ENCODE results near the gene CLMN. TPM values are rescaled to one million over a fixed set of nuclear protein-coding genes. Genes with fewer than 3 reads are reported as not detected.

Gene CLMN
- total RNA-seq, 1 donor from 2014 or later = 0.68 TPM

DNA sequence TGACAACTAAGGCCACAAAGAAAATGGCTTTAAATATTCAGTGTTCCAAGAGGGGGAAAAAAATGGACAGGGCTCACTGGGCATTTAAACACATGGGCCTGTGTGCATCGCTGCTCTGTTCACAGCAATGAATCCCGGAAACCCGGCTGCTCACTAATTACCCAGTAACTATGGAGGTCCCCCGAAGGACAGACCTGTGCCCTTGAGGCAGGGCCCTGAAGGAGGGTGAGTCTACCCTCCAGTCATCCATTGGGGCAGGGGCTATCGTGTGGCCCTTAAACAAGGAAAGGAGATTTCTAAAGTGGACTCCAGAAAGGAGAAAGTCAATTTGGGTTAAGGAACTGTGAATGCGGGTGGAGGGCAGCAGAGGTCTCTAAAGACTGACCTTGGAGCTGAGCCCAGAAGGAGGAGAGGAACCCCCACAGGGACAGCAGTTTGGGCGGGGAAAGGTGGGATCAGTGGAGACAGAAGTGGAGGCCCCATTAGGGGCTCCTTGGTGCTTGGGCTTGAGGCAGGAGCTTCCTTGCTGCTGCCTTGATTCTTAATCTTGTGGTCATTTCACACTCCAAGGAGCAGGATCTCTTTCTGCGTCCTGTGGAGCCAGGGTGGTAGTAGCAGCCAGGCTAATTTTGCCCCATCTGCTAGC, 1.4 kb upstream of the CLMN start:
- DNase-seq = no peak

DNA sequence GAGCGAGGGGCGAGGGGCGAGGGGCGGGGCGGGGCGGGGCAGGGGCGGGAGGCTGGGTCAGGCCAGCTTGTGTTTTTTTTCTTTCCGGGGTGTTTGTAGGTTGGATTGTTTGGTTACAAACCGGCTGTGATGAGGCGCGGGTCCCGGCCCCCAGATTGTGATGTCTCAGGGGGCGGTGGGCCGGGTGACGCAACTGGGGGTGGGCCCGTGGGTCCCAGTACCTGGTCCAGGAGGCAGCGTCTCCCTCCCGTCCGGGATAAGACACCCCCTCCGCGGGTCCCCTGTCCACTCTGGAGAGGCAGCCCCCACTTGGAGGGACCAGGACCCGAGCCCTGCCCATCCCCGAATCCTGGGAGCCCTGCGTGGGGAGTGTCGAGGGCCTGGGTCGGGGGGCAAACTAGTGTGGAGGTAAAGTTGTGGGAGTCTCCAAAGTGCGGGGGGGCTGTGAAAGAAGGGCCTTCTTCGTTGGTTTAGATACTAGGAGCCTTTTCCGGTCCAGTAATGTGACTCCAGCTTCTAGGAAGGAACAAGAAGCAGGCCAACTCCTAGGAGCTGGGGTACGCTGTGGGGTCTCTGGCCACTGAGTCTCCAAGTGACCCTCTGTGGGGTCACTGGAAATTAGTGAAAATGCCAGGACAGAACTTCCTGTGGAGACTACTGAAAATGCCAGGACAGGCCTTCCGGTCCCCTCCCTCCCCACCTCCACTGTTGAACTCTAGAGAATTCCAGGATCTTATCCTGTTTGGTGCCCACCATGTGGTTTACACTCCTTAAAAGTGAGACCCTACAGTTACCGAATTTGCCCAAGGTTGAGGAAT, 579 bp upstream of the CLMN start:
- DNase-seq = no peak

DNA sequence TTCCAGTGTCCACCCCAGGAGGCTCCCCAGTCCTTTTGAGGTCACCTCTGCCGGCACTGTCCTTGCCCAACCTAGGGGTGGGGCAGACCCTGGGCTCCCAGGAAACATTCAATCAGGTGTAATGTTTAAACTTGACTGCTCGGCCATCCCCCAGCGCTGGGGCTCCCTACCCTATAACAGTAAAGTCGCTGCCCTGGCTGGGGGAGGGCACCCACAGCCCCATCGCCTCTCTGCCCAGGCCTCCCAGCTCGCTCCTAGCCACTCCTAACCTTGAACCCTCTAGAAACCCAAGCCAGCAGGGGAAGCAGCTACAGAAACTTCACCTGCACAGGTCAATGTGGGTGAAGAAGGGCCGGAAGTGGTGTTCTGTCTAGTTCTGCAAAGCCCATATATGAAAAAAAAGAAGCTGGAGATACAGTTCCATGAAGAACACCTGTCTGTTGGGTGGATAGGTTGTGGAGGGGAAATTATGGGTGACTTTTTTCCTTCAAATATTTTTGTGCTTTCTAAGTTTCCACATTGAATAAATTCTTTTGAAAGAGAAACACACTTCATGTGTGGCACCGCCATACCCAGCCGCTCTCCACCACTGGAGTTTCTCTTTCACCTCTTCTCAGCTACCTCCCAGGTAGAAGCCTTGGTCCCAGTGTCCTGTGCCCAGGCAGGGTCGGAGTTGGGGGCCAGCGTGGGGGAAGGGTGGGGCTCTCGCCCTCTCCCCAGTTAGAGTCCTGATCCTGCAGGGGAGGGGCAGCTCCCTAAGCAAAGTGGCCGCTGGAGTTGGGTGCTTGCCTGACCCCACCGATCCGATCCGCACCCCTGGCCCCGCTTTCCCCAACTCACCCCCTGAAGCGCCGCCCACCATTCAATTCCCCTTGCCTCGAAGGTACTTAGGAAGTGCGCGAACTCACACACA, 1.1 kb downstream of the CLMN start:
- no peak for DNase-seq

DNA sequence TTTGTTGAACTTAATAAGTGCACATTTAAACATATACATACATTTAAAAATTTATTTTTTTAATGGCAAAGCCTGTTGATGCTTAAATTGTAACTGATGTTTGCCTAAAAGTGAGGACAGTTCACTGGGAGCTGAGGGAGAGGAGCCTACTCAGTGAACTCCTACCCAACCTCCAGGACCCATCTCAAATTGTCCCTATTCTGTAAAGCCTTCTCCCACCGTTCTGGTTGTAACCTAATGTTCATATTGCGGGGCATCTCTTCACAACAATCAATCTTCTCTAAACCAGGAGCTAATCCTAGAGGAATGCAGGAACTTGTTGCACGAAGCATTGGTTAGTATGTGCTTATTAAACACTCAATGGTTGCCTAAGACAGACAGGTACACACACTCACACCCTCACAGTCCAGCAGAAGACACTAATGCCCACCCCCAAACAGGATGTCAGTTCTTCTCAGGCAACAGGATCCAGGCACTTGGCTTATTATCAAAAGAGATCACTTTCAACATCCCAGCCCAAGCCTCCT, 1.8 kb downstream of the CLMN start:
- DNase-seq = no peak

DNA sequence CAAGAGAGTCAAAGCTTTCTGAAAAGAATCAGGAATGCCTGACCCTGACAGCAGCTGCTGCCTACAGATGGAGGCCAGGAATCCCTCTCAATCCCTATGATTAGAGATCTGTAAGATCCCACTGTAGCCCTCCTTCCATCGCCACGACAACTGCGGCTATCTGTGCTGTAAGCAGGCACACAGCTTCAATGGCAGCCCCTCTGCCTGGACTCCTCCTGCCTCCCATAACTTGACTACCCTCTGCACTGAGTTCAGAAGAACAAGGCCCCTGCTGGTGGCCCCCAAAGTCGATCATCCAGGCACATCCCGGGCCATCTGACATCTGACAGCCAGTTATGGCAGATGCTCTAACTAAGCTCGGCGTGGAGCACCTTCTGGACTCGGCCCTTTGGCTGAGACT, 2.9 kb downstream of the CLMN start:
- no peak for DNase-seq

DNA sequence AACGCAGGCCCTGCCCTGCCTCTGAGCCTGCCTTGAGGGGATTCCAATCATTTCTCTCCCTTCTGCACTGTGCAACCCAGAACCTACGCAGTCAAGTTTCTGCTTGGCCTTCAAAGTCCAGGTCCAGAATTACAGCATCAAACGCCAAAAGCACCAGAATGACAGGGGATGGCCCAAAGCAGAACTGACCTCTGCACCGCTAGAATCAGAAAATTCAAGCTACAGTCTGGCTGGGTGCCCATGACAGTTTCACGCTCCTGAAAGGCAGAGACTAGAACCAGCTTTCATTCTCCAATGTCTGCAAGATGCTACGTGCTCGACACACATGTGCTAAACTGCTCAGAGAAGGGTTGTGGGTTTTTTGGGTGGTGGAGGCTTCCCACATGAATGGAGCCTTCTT, 4.1 kb downstream of the CLMN start:
- no peak for DNase-seq

DNA sequence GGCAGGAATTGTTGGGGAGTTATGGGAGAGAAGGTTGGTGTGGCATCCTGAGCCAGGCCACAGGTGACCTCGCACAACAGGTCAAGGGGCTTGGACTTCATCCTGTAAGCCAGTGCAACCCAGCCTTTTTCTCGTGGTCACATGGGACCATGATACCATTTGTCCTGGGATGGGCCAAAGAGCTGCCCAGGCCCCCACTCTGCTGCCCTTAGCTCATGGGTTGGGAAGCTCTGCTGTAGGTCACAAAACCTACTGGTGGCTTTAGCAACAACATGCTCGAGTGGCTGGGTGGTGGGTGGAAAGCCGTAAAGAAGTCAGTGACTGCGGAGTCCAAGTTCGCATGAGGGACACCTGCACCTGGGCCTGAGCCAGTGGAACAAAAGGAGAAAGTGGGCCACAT, 4.6 kb downstream of the CLMN start:
- no peak for DNase-seq

DNA sequence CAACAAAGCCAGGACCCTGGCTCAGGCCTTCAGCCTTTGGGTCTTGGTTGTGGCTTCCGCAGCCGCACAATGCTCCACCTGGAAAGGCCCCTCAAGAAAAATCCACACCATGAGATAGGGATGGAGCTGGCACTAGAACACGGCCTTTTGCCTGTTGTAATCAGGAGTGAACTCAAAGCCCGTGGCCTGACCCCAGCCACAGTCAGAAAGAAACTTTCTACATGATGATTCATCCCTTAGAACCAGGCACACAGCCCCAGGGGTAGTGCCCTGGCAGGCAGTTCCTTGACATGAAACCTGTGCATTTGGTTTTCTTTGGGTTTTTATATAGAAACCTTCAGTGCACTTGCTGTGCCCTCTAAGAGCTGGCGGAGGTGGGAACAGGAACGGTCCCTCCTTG, 5.1 kb downstream of the CLMN start:
- DNase-seq = peak; percentile 41

DNA sequence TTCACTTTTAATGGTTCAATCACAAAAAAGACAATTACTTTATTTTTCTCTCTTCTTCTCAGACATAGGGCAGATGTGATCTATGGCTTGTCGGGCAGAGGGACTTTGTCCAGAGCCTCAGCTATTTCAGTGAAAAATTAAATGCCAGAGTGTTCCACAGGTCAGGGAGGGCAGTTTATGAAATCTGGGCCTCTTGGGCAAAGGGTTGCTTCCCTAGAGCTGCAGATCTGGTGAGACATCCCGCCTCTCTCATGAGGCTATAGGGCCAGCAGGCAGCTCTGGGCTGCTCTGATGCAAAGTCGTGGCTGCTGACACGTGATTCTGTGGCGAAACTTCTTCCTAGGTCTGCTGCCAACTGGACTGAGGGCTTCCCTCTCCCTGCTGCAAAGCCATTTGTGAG, 6.0 kb downstream of the CLMN start:
- DNase-seq = no peak

DNA sequence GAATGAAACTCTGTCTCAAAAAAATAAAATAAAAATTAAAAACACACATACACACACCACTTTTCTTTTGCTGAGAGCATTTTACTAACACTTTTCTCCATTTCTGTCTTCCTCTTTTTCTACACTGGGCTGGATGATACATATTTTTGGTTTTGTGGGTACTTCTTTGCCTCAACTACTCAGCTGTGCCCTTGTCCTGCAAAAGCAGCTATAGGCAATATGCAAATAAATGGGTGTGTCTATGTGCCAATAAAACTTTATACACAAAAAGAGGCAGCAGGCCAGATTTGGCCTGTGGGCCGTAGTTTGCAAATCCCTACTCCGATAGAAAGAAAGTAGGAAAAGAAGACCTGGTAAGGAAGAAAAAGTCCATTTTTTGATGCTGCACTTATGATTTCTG, 6.5 kb downstream of the CLMN start:
- no peak for DNase-seq

DNA sequence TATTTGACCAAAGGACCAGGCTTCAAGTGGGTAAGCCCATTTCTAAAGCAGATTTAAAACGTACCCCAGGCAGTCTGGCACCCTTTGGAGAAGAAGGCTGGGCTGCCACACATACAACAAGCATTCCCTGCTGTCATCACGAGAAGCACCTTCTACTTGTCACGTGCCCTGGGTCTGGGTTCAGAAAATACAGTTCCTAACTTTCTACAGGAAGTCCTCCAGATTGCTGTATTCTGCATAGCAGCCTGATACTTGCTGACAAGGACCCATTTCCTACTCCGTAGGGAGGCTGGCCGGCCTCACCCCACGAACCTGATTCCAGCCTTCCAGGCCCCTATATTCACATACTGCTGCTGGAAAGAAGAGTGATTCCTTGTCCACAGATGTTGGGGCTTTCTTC, 7.4 kb downstream of the CLMN start:
- DNase-seq = no peak

DNA sequence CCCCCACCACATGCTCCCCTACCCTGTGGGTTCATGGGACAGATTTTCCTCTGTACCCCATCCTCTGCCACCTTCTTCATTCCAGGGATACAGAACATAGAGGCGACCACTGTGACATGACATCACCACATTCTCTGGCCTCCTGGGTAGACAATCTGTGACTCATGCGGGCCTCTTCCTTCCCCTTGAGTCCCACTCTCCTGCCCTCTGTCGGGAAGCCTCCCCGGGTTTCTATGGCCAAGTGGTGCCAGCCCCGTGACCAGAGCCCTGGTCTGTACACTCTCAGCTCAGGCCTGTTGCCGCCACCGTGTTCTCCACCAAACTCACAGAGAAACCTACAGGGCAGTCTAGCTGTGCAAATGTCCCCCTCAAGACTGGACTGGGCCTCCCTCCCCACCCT, 8.0 kb downstream of the CLMN start:
- peak; percentile 74 for DNase-seq

DNA sequence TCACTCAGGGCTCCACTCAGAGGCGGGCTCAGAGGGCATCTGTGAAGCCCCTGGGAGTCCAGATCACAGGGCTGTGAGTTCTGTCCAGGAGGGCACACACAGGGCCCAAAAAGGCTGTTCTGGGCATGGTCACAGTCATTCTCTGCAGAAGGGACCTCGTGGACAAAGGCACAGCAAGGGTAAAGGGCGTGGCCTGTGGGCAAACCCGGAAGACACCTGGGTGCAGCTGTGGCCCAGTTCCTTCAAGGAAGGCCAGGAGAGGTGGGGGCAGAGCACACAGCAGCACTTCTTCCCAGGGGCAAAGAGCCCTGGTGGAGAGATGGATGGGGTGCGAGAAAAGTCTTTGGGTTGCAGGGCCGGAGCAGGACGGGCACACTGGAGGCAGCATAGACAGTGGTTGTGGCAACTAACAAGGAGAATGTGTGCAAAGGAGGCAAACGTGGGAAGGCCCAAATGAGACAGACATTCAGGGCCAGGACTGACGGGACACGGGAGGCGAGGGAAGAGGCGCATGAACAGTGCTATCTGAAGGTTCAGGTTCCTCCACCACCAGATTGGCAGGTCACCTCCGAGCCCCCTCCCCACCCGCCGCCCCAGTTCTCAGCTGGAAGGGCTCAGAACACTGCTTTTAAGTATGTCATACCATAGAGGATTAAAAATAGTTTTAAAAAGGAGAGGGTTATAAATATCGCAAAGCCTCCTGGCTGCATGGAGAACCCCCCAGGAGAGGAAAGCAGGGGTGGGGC, 8.9 kb downstream of the CLMN start:
- DNase-seq = no peak

DNA sequence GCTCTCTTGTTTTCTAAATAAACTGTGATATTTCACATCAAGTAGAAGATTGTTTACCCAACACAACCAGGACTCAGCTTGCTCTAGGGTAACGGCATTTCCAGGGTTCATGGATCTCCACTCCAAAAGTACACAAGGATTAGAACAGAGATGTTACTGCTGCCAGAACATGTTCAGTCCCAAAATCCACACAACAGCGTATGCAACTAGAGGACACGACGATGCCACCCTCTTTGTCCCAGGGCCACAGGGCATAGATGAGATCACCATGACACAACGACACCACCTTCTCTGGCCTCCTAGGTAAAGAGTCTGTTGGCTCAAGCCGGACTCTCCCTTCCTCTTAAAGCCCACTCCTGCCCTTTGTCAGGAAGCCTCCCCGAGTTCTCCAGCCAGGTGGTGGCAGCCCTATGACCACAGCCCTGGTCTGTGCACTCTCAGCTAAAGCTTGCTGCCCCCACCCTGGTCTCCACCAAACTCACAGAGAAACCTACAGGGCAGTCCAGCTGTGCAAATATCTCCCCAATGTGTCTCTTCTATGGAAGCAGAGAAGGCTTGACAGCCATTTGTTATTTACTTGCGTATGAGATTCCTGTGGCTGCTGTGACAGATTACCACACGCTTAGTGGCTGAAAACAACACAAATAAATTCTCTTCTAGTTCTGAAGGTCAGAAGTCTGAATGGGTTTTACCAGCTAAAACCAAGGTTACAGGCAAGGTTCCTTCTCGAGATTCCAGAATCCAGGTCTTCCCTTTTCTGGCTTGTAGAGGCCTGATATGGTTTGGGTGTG, 10.3 kb downstream of the CLMN start:
- no peak for DNase-seq

DNA sequence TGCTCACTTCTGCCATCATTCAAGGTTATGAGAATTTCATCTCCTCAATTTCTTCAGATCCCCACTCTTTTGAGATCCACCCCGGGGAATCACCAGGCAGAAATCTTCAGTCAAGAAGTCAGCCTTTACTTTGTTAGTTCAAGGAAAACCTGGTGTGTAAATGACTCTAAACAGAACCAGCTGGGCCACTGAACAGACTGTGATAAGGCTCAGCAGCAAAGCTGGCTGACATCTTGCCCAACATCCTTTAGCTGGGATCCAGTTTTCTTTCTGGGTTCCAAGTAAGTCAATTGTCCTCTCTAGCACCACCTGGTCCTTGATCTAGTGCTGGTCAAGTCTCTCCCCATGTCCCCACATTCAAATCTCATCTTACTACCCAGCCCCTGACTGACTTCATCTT, 11.6 kb downstream of the CLMN start:
- DNase-seq = no peak

DNA sequence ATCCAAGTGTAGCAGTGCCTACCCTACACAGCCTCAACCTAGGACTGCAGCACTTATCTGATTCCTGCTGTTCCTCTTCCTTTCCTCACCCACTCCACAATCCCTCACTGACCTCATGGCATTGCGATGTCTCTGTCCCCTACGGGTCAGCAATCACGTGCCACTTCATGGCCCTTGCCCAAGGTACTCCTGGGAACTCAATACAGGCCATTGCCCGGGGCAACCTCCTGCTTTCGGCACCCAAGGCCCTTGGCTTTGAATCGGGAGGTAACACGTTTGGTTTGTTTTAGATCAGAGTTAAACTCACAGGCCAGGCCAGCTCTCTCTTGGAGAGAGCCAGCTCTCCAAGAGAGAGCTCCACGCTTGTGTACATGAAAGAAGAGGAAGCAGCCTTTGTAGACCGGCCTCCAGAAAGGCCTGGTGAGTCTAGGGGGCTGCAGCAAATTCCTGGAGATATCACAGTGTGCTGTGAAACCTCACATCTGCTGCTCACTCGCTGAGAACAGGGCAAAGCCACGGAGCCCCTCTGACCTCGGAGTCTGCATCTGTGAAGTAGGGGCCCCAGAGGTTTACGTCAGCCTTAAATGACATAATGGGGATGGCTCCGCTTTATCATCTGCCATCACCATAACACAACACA, 12.2 kb downstream of the CLMN start:
- no peak for DNase-seq

DNA sequence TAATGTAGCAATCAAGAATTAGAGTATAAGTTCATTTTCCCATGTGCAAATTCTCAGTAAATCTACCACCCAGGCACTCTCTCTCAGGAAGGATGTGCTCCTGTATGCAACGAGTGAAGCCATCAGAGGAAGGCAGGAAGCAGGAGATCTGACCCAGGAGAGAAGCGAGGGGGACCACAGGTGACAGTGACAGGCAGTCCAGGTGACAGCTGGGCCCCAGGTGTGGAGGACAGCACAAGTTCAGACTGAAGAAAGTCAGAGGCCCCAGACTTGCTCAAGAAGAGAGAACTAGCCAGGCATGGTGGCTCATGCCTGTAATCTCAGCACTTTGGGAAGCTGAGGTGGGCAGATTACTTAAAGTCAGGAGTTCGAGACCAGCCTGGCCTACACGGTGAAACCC, 13.8 kb downstream of the CLMN start:
- DNase-seq = no peak

DNA sequence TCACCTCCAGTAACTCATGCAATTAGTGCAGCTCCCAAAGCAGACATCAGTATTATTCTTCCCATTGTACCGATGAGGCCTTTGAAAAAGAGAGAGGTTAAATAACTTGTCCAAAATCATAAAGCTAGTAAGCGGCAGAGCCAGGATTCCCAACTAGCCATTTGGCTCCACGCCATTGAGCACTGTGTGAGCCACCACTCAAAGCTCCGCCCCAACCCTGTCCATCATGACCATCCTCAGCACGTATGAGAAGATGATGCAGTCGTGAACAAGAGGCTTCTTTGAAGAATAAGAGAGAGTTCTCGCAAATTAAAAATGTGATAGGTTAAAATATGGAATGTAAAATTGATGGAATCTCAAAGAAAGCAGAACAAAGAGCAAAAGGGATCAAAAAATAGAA, 14.6 kb downstream of the CLMN start:
- no peak for DNase-seq

DNA sequence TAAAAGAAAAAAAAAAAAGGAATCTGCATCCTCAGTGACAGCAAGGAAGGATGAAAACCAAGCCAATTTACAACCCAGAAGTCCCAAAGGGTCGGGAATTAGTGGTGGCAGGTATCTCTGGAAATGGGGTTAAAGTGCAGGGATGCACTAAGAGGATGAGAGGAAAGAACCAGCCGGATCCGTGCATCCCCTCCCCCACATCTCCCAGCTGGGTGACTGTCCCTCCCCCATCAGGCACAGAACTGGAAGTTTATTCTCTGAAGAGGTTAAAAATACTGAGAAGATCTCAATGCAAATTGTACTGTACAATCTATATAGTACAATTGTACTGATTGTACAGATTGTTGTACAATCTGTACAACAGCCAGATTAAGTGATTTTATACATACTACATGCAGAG, 15.4 kb downstream of the CLMN start:
- no peak for DNase-seq

DNA sequence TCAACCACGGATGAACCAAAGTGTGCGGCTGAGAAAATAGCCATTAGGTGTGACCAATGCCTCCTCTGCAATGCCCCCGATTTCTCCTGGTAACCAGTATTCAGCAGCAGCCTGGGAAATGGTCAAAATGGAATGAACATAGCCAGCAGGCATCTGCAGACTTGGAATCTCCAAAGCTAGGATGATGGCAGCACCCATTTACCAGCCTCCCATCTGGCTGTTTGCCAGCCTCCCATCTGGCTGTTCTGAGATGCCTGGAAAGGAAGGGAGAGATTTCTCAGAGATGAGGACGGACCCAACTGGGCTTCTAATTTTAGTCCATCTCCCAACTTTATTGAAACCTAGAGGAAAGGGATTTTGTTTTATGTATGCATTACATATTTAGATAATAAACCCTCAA, 16.2 kb downstream of the CLMN start:
- no peak for DNase-seq

Data from dermis blood vessel endothelial cell (primary cell).